ENCODE results near the gene EEPD1. TPM values are rescaled to one million over a fixed set of nuclear protein-coding genes. Genes with fewer than 3 reads are reported as not detected.

Gene EEPD1
- total RNA-seq, 1 donor from 2014 or later, result 5.4 TPM

DNA sequence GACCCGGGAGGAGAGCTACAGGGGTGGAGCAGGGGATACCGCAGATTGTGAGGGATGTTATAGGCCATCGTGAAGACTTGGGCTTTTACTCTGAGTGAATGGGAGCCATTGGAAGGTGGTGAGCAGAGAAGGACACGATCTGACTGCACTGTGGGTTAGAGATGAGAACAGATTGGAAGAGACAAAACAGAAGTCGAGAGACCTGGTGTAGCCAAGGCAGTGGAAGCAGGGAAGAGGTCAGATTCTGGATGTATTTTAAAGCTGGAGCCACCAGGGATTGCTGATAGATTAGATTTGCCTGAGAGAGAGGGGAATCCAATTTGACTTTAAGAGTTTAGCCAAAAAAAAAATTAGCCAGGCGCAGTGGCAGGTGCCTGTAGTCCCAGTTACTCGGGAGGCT, 21.6 kb upstream of the EEPD1 start:
- TF ChIP-seq EZH2 (IDR thresholded peaks at IDR 0.05; ENCODE audit: insufficient read depth, low read length), result no peak
- TF ChIP-seq, protein P1, sequence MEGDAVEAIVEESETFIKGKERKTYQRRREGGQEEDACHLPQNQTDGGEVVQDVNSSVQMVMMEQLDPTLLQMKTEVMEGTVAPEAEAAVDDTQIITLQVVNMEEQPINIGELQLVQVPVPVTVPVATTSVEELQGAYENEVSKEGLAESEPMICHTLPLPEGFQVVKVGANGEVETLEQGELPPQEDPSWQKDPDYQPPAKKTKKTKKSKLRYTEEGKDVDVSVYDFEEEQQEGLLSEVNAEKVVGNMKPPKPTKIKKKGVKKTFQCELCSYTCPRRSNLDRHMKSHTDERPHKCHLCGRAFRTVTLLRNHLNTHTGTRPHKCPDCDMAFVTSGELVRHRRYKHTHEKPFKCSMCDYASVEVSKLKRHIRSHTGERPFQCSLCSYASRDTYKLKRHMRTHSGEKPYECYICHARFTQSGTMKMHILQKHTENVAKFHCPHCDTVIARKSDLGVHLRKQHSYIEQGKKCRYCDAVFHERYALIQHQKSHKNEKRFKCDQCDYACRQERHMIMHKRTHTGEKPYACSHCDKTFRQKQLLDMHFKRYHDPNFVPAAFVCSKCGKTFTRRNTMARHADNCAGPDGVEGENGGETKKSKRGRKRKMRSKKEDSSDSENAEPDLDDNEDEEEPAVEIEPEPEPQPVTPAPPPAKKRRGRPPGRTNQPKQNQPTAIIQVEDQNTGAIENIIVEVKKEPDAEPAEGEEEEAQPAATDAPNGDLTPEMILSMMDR (IDR thresholded peaks at IDR 0.05; ENCODE audit: insufficient read depth, low read depth, low read length), result no peak
- Mint-ChIP-seq H3K4me3 (ENCODE audit: unreplicated experiment) (no peak overlapping the region), H3K9me3 (ENCODE audit: unreplicated experiment) (no peaks in the 10 kb centered on the region), H3K36me3 (ENCODE audit: low read depth, unreplicated experiment) (no peaks in the 10 kb centered on the region), H3K27me3 (ENCODE audit: low read depth, unreplicated experiment) (peaks cover 5% of the 10 kb centered on the region), H3K4me1 (ENCODE audit: low read depth, unreplicated experiment) (peaks cover 4% of the 10 kb centered on the region), H3K27ac (ENCODE audit: unreplicated experiment) (no peak overlapping the region)
- no peaks in the 10 kb centered on the region for H3K27me3 ChIP-seq (ENCODE audit: insufficient read depth, low read length)
- no peak overlapping the region for H3K27ac ChIP-seq (ENCODE audit: low read depth, low read length)
- no peaks in the 10 kb centered on the region for H4K20me1 ChIP-seq (ENCODE audit: insufficient read depth, low read length)
- no peak overlapping the region for H2AFZ ChIP-seq (ENCODE audit: low read depth, low read length)
- DNase-seq (ENCODE audit: low read depth) (no peak), FAIRE-seq (no peak)
- no peak overlapping the region for H3K4me2 ChIP-seq (ENCODE audit: low read length)
- no peaks in the 10 kb centered on the region for H3K36me3 ChIP-seq (ENCODE audit: insufficient read depth, low read length)
- H3K4me3 ChIP-seq (ENCODE audit: insufficient read depth, low read depth, low read length), result no peak overlapping the region
- H3K4me1 ChIP-seq (ENCODE audit: insufficient read depth, low read length), result peaks cover 13% of the 10 kb centered on the region
- H3K9me3 ChIP-seq (ENCODE audit: insufficient read depth, low read depth, low read length), result no peaks in the 10 kb centered on the region
- no peaks in the 10 kb centered on the region for H3K79me2 ChIP-seq (ENCODE audit: insufficient read depth, low read length)
- H3K9ac ChIP-seq (ENCODE audit: low read length), result no peak overlapping the region

DNA sequence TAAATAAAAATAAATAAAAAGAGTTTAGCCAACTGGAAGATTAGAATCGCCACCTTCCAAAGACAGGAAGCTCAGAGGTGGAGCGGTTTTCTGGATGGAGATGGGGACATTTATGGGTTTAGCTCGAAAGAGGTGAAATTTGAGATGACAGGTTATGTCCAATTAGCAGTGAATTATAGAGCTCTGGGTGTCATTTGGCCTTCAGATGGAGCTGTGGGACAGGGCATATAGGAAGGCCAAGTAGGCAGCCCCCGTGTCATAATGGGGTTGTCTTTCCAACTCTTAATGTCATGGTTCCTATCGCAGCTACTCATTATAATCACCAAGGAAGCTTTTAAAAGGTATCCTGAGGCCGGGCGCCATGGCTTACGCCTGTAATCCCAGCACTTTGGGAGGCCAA, 21.0 kb upstream of the EEPD1 start:
- Histone ChIP-seq H4K20me1 (ENCODE audit: insufficient read depth, low read length) (no peaks in the 10 kb centered on the region), H3K36me3 (ENCODE audit: insufficient read depth, low read length) (no peaks in the 10 kb centered on the region), H3K9ac (ENCODE audit: low read length) (no peak overlapping the region), H3K9me3 (ENCODE audit: insufficient read depth, low read depth, low read length) (no peaks in the 10 kb centered on the region), H3K27me3 (ENCODE audit: insufficient read depth, low read length) (no peaks in the 10 kb centered on the region), H2AFZ (ENCODE audit: low read depth, low read length) (no peak overlapping the region), H3K4me1 (ENCODE audit: insufficient read depth, low read length) (peaks cover 13% of the 10 kb centered on the region), H3K4me2 (ENCODE audit: low read length) (no peak overlapping the region), H3K79me2 (ENCODE audit: insufficient read depth, low read length) (no peaks in the 10 kb centered on the region), H3K27ac (ENCODE audit: low read depth, low read length) (no peak overlapping the region), H3K4me3 (ENCODE audit: insufficient read depth, low read depth, low read length) (no peak overlapping the region)
- Mint-ChIP-seq H3K27me3 (ENCODE audit: low read depth, unreplicated experiment) (peaks cover 5% of the 10 kb centered on the region), H3K4me1 (ENCODE audit: low read depth, unreplicated experiment) (peaks cover 4% of the 10 kb centered on the region), H3K9me3 (ENCODE audit: unreplicated experiment) (no peaks in the 10 kb centered on the region), H3K36me3 (ENCODE audit: low read depth, unreplicated experiment) (no peaks in the 10 kb centered on the region), H3K4me3 (ENCODE audit: unreplicated experiment) (no peak overlapping the region), H3K27ac (ENCODE audit: unreplicated experiment) (no peak overlapping the region)
- no peak for TF ChIP-seq EZH2 (IDR thresholded peaks at IDR 0.05; ENCODE audit: insufficient read depth, low read length)
- TF ChIP-seq, protein P1 (IDR thresholded peaks at IDR 0.05; ENCODE audit: insufficient read depth, low read depth, low read length), result no peak
- DNase-seq (ENCODE audit: low read depth) (no peak), FAIRE-seq (no peak)

DNA sequence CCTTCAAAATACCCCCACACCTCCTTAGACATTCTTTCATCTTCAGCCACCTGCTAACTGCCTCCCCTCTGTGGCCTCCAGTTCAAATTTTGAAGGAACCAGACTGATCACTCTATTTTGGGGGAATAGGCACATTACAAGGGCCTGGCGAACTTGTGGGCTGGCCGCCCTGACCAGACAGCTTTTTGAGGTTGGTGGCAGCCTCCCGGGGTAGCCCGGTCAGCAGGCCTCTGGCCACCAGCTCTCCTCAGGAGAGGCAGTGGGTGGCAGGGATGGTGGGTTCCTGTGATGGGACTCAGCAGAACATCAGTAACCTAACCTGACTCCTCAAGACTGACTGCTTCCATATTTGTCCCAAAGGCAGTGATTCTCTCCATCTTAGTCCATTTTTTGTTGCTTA, 17.4 kb upstream of the EEPD1 start:
- no peak overlapping the region for H3K4me3 Mint-ChIP-seq (ENCODE audit: unreplicated experiment)
- no peak for FAIRE-seq
- no peak for TF ChIP-seq EZH2 (IDR thresholded peaks at IDR 0.05; ENCODE audit: insufficient read depth, low read length)
- TF ChIP-seq, protein P1 (IDR thresholded peaks at IDR 0.05; ENCODE audit: insufficient read depth, low read depth, low read length), result no peak

More for the DNA sequence above, 17.4 kb upstream of the EEPD1 start:
- H3K9ac ChIP-seq (ENCODE audit: low read length), result no peak overlapping the region
- no peak overlapping the region for H3K27ac Mint-ChIP-seq (ENCODE audit: unreplicated experiment)
- H3K36me3 Mint-ChIP-seq (ENCODE audit: low read depth, unreplicated experiment), result no peaks in the 10 kb centered on the region
- H3K27ac ChIP-seq (ENCODE audit: low read depth, low read length), result no peak overlapping the region
- no peaks in the 10 kb centered on the region for H3K4me1 ChIP-seq (ENCODE audit: insufficient read depth, low read length)
- H3K9me3 Mint-ChIP-seq (ENCODE audit: unreplicated experiment), result no peaks in the 10 kb centered on the region
- peaks cover 10% of the 10 kb centered on the region for H3K27me3 Mint-ChIP-seq (ENCODE audit: low read depth, unreplicated experiment)
- no peak overlapping the region for H2AFZ ChIP-seq (ENCODE audit: low read depth, low read length)
- peaks cover 2% of the 10 kb centered on the region for H3K4me1 Mint-ChIP-seq (ENCODE audit: low read depth, unreplicated experiment)
- no peaks in the 10 kb centered on the region for H3K79me2 ChIP-seq (ENCODE audit: insufficient read depth, low read length)
- no peaks in the 10 kb centered on the region for H3K27me3 ChIP-seq (ENCODE audit: insufficient read depth, low read length)
- H3K4me3 ChIP-seq (ENCODE audit: insufficient read depth, low read depth, low read length), result no peak overlapping the region
- H3K9me3 ChIP-seq (ENCODE audit: insufficient read depth, low read depth, low read length), result no peaks in the 10 kb centered on the region
- no peaks in the 10 kb centered on the region for H4K20me1 ChIP-seq (ENCODE audit: insufficient read depth, low read length)
- no peak for DNase-seq (ENCODE audit: low read depth)
- H3K36me3 ChIP-seq (ENCODE audit: insufficient read depth, low read length), result no peaks in the 10 kb centered on the region
- H3K4me2 ChIP-seq (ENCODE audit: low read length), result no peak overlapping the region

Measured in astrocyte (in vitro differentiated cells and primary cell).